Left cardiac atrium (tissue), 4 donors: ENCODE results near the gene CDH12. TPM values are rescaled to one million over a fixed set of nuclear protein-coding genes. Genes with fewer than 3 reads are reported as not detected.
"Not testable (repeated sequence)": the region's sequence is repeated elsewhere in the genome, so short reads cannot be mapped to it uniquely, and the experiment has no call there.

ENCODE experiments used
- ATAC-seq, 2 donors: fragments of 200-7000 bp; cut with Tn5 transposase; one replicate each; pipeline ENCODE4 v1.9.1; 2020; ENCODE audit warnings: mild to moderate bottlenecking in 2 of 2, moderate library complexity in 2 of 2
- DNase-seq: peaks from one replicate; pipeline ENCODE4 v3.0.0-alpha.2; 2020
- intact Hi-C, 2 donors: fragments of 100-400 bp; cut with DNase I; formaldehyde crosslinking; loops; one replicate each; pipeline versions ENCODE4 v1.14.1 to v1.15.1; 2022 to 2023
- total RNA-seq, 2 donors: library from RNA; stranded (reverse); fragmentation: NEBNext Ultra II Directional; extraction: Animal tissue kit (Norgen Biotek cat#: 25700); gene quantifications; one replicate each; pipeline ENCODE4 v1.2.1, GENCODE V29; 2021
- donor health status: DM: no; HTN: yes; CAD: no.
- donor health status: DM: no; HTN: yes; CAD: no; lungs with severe emphysema.
- donor health status: DM: yes; HTN: yes; CAD: no.
- donor health status: Dilated cardiomyopathy.

The CDH12 gene
- total RNA-seq, 2 donors from 2014 or later, result not detected

- DNase-seq (no peak), ATAC-seq (no peak)
- intact Hi-C loops, result no loop called here
These were observed 615.1 kb downstream of the CDH12 start for GRCh38 chr5:22238047-22238446.

GRCh38 chr5:22226423-22226822, 626.7 kb downstream of the CDH12 start:
- ATAC-seq (no peak), DNase-seq (no peak)
- intact Hi-C loops, result no loop called here

- no peak for DNase-seq
- intact Hi-C loops, result loop anchor here in 1 of 2 donors (2.0 kb wide), 1 partner anchor 14 kb away; no protein-coding TSS in a partner anchor
- ATAC-seq, result no peak
These were observed 630.1 kb downstream of the CDH12 start for GRCh38 chr5:22223079-22223478.

- ATAC-seq, result peak; percentile 50 to 80
- intact Hi-C loops, result loop anchor here in 1 of 2 donors (10.0 kb wide), 1 partner anchor 289 kb away; no protein-coding TSS in a partner anchor
- DNase-seq, result not testable (repeated sequence)
These were observed 639.2 kb downstream of the CDH12 start for GRCh38 chr5:22213703-22214495.

- not testable (repeated sequence) for DNase-seq
- intact Hi-C loops, result loop anchor here in 1 of 2 donors (10.0 kb wide), 1 partner anchor 288 kb away; no protein-coding TSS in a partner anchor
- ATAC-seq, result peak in 1 of 2 donors; percentile 19
These were observed 640.7 kb downstream of the CDH12 start for GRCh38 chr5:22212254-22212991.

GRCh38 chr5:22208463-22208862, 644.7 kb downstream of the CDH12 start:
- ATAC-seq, intact Hi-C loops, DNase-seq: not testable (repeated sequence)

GRCh38 chr5:22188651-22189050, 664.5 kb downstream of the CDH12 start:
- intact Hi-C loops, DNase-seq: not testable (repeated sequence)

GRCh38 chr5:22187632-22188228, 665.4 kb downstream of the CDH12 start:
- intact Hi-C loops, DNase-seq, ATAC-seq: not testable (repeated sequence)

More at GRCh38 chr5:22188651-22189050, 664.5 kb downstream of the CDH12 start:
- ATAC-seq, result not testable (repeated sequence)

GRCh38 chr5:22169226-22169625, 683.9 kb downstream of the CDH12 start:
- intact Hi-C loops, DNase-seq, ATAC-seq: not testable (repeated sequence)

GRCh38 chr5:22168704-22169103, 684.4 kb downstream of the CDH12 start:
- DNase-seq, ATAC-seq, intact Hi-C loops: not testable (repeated sequence)

- intact Hi-C loops, ATAC-seq, DNase-seq: not testable (repeated sequence)
These were observed 687.2 kb downstream of the CDH12 start for GRCh38 chr5:22165931-22166330.

GRCh38 chr5:22164910-22165748, 688.0 kb downstream of the CDH12 start:
- DNase-seq, intact Hi-C loops, ATAC-seq: not testable (repeated sequence)

- ATAC-seq, intact Hi-C loops, DNase-seq: not testable (repeated sequence)
These were observed 696.2 kb downstream of the CDH12 start for GRCh38 chr5:22156953-22157352.

GRCh38 chr5:22154779-22155178, 698.4 kb downstream of the CDH12 start:
- DNase-seq, ATAC-seq, intact Hi-C loops: not testable (repeated sequence)

- DNase-seq, result not testable (repeated sequence)
These were observed 701.3 kb downstream of the CDH12 start for GRCh38 chr5:22151801-22152200.

GRCh38 chr5:22140418-22140817, 712.7 kb downstream of the CDH12 start:
- intact Hi-C loops, DNase-seq, ATAC-seq: not testable (repeated sequence)

More at GRCh38 chr5:22151801-22152200, 701.3 kb downstream of the CDH12 start:
- ATAC-seq, intact Hi-C loops: not testable (repeated sequence)

GRCh38 chr5:22139662-22140300, 713.4 kb downstream of the CDH12 start:
- DNase-seq, intact Hi-C loops, ATAC-seq: not testable (repeated sequence)

- intact Hi-C loops, result no loop called here
- ATAC-seq, result no peak
- DNase-seq, result no peak
These were observed 741.8 kb downstream of the CDH12 start for GRCh38 chr5:22111320-22111719.
